Loucy (cell line): ENCODE measurements around the gene LYPD8.
"Not testable (repeated sequence)": the region's sequence is repeated elsewhere in the genome, so short reads cannot be mapped to it uniquely, and the experiment has no call there.

Source experiments
- H2AFZ ChIP-seq: fragments of 200-600 bp; sonication (generic); 2 replicates; pipeline ENCODE4 v1.6.0; 2016; ENCODE audit warnings: antibody characterized with exemption, mild to moderate bottlenecking, low read length, moderate library complexity
- H3F3A ChIP-seq: fragments of 200-600 bp; 2 replicates; pipeline ENCODE4 v1.6.0; 2016; ENCODE audit warnings: antibody characterized with exemption, low read depth, mild to moderate bottlenecking
- H3K27me3 ChIP-seq: fragments of 200-600 bp; sonication (generic); 2 replicates; pipeline ENCODE4 v1.6.1; 2014; ENCODE audit warnings: low read length, mild to moderate bottlenecking; ENCODE audit not compliant: insufficient read depth, poor library complexity, severe bottlenecking
- H3K36me3 ChIP-seq: fragments of 200-600 bp; sonication (generic); 2 replicates; pipeline ENCODE4 v1.6.1; 2016; ENCODE audit warnings: low read length; ENCODE audit not compliant: insufficient read depth
- H3K4me1 ChIP-seq: fragments of 200-600 bp; sonication (generic); 2 replicates; pipeline ENCODE4 v1.5.1; 2014; ENCODE audit warnings: low read length, mild to moderate bottlenecking; ENCODE audit not compliant: insufficient read depth, poor library complexity, severe bottlenecking
- H3K4me2 ChIP-seq: fragments of 200-600 bp; sonication (generic); 2 replicates; pipeline ENCODE4 v1.6.0; 2014; ENCODE audit warnings: antibody characterized with exemption, low read length, low read depth, mild to moderate bottlenecking; ENCODE audit not compliant: poor library complexity, severe bottlenecking
- H3K4me3 ChIP-seq: fragments of 200-600 bp; sonication (generic); 2 replicates; pipeline ENCODE4 v1.5.1; 2014; ENCODE audit warnings: low read length, mild to moderate bottlenecking, mixed read lengths; ENCODE audit not compliant: poor library complexity, severe bottlenecking
- H3K79me2 ChIP-seq: fragments of 200-600 bp; sonication (generic); 2 replicates; pipeline ENCODE4 v1.6.1; 2014; ENCODE audit warnings: low read length; ENCODE audit not compliant: insufficient read depth
- H3K9ac ChIP-seq: fragments of 200-600 bp; sonication (generic); 2 replicates; pipeline ENCODE4 v1.6.0; 2014; ENCODE audit warnings: mild to moderate bottlenecking, low read depth, low read length, moderate library complexity; ENCODE audit not compliant: poor library complexity, severe bottlenecking
- H3K9me2 ChIP-seq: fragments of 200-600 bp; sonication (generic); replicated peaks from 2 replicates; pipeline ENCODE4 v1.6.1; 2016; ENCODE audit warnings: low read depth, low read length, mixed read lengths
- H3K9me3 ChIP-seq: fragments of 200-600 bp; sonication (generic); 2 replicates; pipeline ENCODE4 v1.6.1; 2014; ENCODE audit warnings: mild to moderate bottlenecking, antibody characterized with exemption, low read length, low read depth; ENCODE audit not compliant: insufficient read depth
- H4K20me1 ChIP-seq: fragments of 200-600 bp; sonication (generic); 2 replicates; pipeline ENCODE4 v1.6.0; 2014; ENCODE audit warnings: antibody characterized with exemption, low read length, mild to moderate bottlenecking; ENCODE audit not compliant: insufficient read depth, poor library complexity, severe bottlenecking
- CTCF ChIP-seq: fragments of 200-600 bp; sonication (generic); conservative IDR thresholded peaks from 2 replicates; pipeline ENCODE4 v1.5.1; 2014; ENCODE audit warnings: mild to moderate bottlenecking, antibody characterized with exemption, low read length
- EZH2phosphoT487 ChIP-seq: fragments of 200-600 bp; IDR thresholded peaks from 2 replicates; pipeline ENCODE4 v1.6.1; 2018; ENCODE audit warnings: antibody characterized with exemption, mild to moderate bottlenecking, moderate library complexity, borderline replicate concordance

Gene LYPD8

DNA sequence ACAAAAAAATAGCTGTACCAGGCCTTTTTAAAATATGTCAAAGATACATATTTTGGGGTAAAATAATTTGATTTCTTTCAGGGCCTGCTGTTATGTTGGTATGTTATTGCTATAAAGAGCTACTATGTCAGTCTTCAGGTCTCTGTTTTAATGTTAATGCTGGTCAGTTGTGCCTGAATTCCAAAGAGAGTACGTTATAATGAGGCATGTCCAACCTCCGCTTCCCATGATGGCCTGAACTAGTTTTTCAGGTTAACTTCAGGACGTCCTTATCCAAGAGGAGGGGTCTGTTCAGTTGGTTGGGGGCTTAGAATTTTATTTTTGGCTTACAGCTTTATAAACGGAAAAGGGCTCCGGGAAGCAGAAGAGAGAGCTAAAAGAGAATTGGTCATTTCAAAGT is 34.9 kb upstream of the LYPD8 start:
- H3K36me3 ChIP-seq: no peaks in the 10 kb centered on the region
- H3K79me2 ChIP-seq: no peaks in the 10 kb centered on the region
- TF ChIP-seq EZH2phosphoT487 (no peak), CTCF (no peak)
- no peaks in the 10 kb centered on the region for H3K27me3 ChIP-seq
- no peaks in the 10 kb centered on the region for H3F3A ChIP-seq
- H3K4me1 ChIP-seq: no peaks in the 10 kb centered on the region
- H4K20me1 ChIP-seq: no peaks in the 10 kb centered on the region
- no peak overlapping the region for H3K4me3 ChIP-seq
- no peak overlapping the region for H3K9ac ChIP-seq
- H3K4me2 ChIP-seq: no peak overlapping the region
- H2AFZ ChIP-seq: no peak overlapping the region
- no peaks in the 10 kb centered on the region; the same call in 1 of the 2 replicates for H3K9me3 ChIP-seq
- no peaks in the 10 kb centered on the region for H3K9me2 ChIP-seq

- not testable (repeated sequence) for H3K4me1 ChIP-seq, H2AFZ ChIP-seq, H3K9me3 ChIP-seq, H3K4me3 ChIP-seq, H3K9ac ChIP-seq, H3K79me2 ChIP-seq, H3K4me2 ChIP-seq, H3K27me3 ChIP-seq, H4K20me1 ChIP-seq, H3K9me2 ChIP-seq, H3F3A ChIP-seq, H3K36me3 ChIP-seq
Measured at GRCh38 chr1:248789337-248789736, 33.8 kb upstream of the LYPD8 start.

DNA sequence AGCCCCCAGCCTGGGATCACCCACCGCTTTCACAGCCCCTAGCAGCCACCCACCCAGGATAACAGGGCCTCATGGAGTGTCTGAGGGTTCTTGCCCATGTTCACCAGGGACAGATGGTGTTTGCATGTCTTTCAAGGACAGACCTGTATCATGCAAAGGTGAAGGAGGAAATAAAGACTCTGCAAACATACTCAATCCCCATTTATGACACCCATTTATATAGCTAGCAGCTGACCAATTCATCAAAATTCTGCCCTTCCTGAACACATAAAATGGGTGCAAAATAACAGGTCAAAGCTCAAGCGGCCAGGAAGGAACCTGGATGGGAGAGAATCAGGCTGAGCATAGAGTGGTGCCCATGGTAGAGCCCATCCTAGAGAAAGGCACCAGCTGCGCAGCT is 32.8 kb upstream of the LYPD8 start:
- Histone ChIP-seq H3K36me3 (no peaks in the 10 kb centered on the region), H3K4me1 (no peaks in the 10 kb centered on the region), H3K9me3 (no peaks in the 10 kb centered on the region; the same call in 1 of the 2 replicates), H3F3A (no peaks in the 10 kb centered on the region), H3K9me2 (no peaks in the 10 kb centered on the region), H3K79me2 (no peaks in the 10 kb centered on the region), H3K27me3 (no peaks in the 10 kb centered on the region), H3K4me2 (no peak overlapping the region), H4K20me1 (no peaks in the 10 kb centered on the region), H3K4me3 (no peak overlapping the region), H3K9ac (no peak overlapping the region), H2AFZ (no peak overlapping the region)
- TF ChIP-seq EZH2phosphoT487 (no peak), CTCF (no peak)

- no peaks in the 10 kb centered on the region for H3K9me2 ChIP-seq
- no peaks in the 10 kb centered on the region for H3K79me2 ChIP-seq
- no peaks in the 10 kb centered on the region for H3K27me3 ChIP-seq
- no peaks in the 10 kb centered on the region for H3K4me1 ChIP-seq
- H3K4me3 ChIP-seq: no peak overlapping the region
- H3K4me2 ChIP-seq: no peak overlapping the region
- H3K36me3 ChIP-seq: no peaks in the 10 kb centered on the region
- H3F3A ChIP-seq: no peaks in the 10 kb centered on the region
- H2AFZ ChIP-seq: no peak overlapping the region
- TF ChIP-seq EZH2phosphoT487: no peak
- TF ChIP-seq CTCF: no peak
- no peak overlapping the region for H3K9ac ChIP-seq
- H4K20me1 ChIP-seq: no peaks in the 10 kb centered on the region
- H3K9me3 ChIP-seq: no peaks in the 10 kb centered on the region; the same call in 1 of the 2 replicates
Measured at GRCh38 chr1:248787430-248787829, 31.9 kb upstream of the LYPD8 start.
